Measurements from ENCODE around the gene PPFIA3. TPM values are rescaled to one million over a fixed set of nuclear protein-coding genes. Genes with fewer than 3 reads are reported as not detected.
A peak's percentile ranks its signal among the peaks of the same experiment; 100 is the strongest.
"Not testable (repeated sequence)": the region's sequence is repeated elsewhere in the genome, so short reads cannot be mapped to it uniquely, and the experiment has no call there.

Gene PPFIA3
- total RNA-seq, 1 experiment from 2014 or later = 27.3 TPM

DNA sequence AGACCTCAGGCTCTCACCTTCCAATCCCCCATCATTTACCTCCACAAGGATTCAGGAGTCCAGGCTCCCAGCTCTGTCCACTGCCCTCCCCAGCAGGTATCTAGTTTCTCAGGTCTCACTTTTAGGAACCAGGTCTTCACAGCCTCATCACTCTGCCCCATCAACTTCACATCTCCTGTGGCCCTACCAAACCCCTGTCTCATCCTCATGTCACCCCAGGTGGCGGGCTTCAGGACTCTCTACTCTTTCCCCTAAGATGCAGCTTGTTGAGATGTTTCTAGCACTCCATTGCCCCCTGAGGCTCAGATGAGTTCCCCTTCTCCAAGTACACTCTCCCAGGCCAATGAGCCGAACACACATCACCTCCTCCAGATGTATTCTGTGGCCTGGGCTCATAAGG lies 1.5 kb downstream of the PPFIA3 start:
- CTCF ChIA-PET = interaction anchor here (1.0 to 2.7 kb wide), 8 partner anchors 14 to 121 kb away, joined by 4 to 18 read pairs (median 9); no protein-coding TSS in a partner anchor
- no peak overlapping the region for H3K27ac Mint-ChIP-seq
- ATAC-seq = no peak

GRCh38 chr19:49121841-49122240 lies 2.5 kb downstream of the PPFIA3 start:
- ChIA-PET CTCF (interaction anchor here (1.0 to 2.7 kb wide), 4 partner anchors 24 to 122 kb away, joined by 4 to 18 read pairs (median 10); no protein-coding TSS in a partner anchor), POLR2A (interaction anchor here (0.7 kb wide), 1 partner anchor 82 kb away, joined by 3 read pairs; no protein-coding TSS in a partner anchor)
- not testable (repeated sequence) for H3K4me3 Mint-ChIP-seq; H3K27ac Mint-ChIP-seq; DNase-seq (ENCODE audit: low spot score); H3K36me3 Mint-ChIP-seq; ATAC-seq; H3K9me3 Mint-ChIP-seq
- peaks cover 16% of the 10 kb centered on the region for H3K4me1 Mint-ChIP-seq
- H3K27me3 Mint-ChIP-seq (ENCODE audit: low read depth) = peaks cover 65% of the 10 kb centered on the region

More for the DNA sequence above, 1.5 kb downstream of the PPFIA3 start:
- TF ChIP-seq GRHL2 (CRISPR knock-in tag; IDR thresholded peaks at IDR 0.05; ENCODE audit: insufficient replicate concordance, severe bottlenecking) (no peak), ZNF317 (CRISPR knock-in tag; IDR thresholded peaks at IDR 0.05; ENCODE audit: borderline replicate concordance, low read depth) (no peak), NR2C2 (CRISPR knock-in tag; IDR thresholded peaks at IDR 0.05) (no peak), ARID4B (CRISPR knock-in tag; IDR thresholded peaks at IDR 0.05; ENCODE audit: borderline replicate concordance) (no peak), NFATC4 (CRISPR knock-in tag; IDR thresholded peaks at IDR 0.05) (no peak), RELA (CRISPR knock-in tag; IDR thresholded peaks at IDR 0.05; ENCODE audit: borderline replicate concordance) (no peak), GTF2I (CRISPR knock-in tag; conservative IDR thresholded peaks at IDR 0.05) (no peak), ZNF416 (CRISPR knock-in tag; IDR thresholded peaks at IDR 0.05) (no peak), FOXJ3 (CRISPR knock-in tag; IDR thresholded peaks at IDR 0.05; ENCODE audit: borderline replicate concordance) (no peak), SMAD4 (CRISPR knock-in tag; IDR thresholded peaks at IDR 0.05) (no peak), EMX1 (CRISPR knock-in tag; IDR thresholded peaks at IDR 0.05) (no peak)
- TF ChIP-seq, protein P1, sequence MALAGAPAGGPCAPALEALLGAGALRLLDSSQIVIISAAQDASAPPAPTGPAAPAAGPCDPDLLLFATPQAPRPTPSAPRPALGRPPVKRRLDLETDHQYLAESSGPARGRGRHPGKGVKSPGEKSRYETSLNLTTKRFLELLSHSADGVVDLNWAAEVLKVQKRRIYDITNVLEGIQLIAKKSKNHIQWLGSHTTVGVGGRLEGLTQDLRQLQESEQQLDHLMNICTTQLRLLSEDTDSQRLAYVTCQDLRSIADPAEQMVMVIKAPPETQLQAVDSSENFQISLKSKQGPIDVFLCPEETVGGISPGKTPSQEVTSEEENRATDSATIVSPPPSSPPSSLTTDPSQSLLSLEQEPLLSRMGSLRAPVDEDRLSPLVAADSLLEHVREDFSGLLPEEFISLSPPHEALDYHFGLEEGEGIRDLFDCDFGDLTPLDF (CRISPR knock-in tag; IDR thresholded peaks at IDR 0.05) = no peak
- Mint-ChIP-seq H3K4me1 (peaks cover 16% of the 10 kb centered on the region), H3K27me3 (ENCODE audit: low read depth) (peaks cover 67% of the 10 kb centered on the region), H3K9me3 (no peaks in the 10 kb centered on the region), H3K4me3 (peak overlapping the region; percentile 58), H3K36me3 (no peaks in the 10 kb centered on the region)
- POLR2A ChIA-PET = interaction anchor here (1.1 to 1.2 kb wide), 2 partner anchors 25 to 28 kb away, joined by 3 to 4 read pairs; no protein-coding TSS in a partner anchor
- DNase-seq (ENCODE audit: low spot score) = no peak

GRCh38 chr19:49123285-49123684 lies 3.9 kb downstream of the PPFIA3 start:
- H3K36me3 Mint-ChIP-seq; ATAC-seq; H3K4me3 Mint-ChIP-seq; DNase-seq (ENCODE audit: low spot score); H3K9me3 Mint-ChIP-seq; H3K27ac Mint-ChIP-seq: not testable (repeated sequence)
- peaks cover 14% of the 10 kb centered on the region for H3K4me1 Mint-ChIP-seq
- peaks cover 71% of the 10 kb centered on the region for H3K27me3 Mint-ChIP-seq (ENCODE audit: low read depth)
- ChIA-PET CTCF (interaction anchor here (0.8 kb wide), 1 partner anchor 102 kb away, joined by 5 read pairs; no protein-coding TSS in a partner anchor), POLR2A (interaction anchor here (0.6 kb wide), 1 partner anchor 216 kb away, joined by 6 read pairs; no protein-coding TSS in a partner anchor)
